A673 (cell line): ENCODE data around the gene TFCP2. TPM values are rescaled to one million over a fixed set of nuclear protein-coding genes. Genes with fewer than 3 reads are reported as not detected.

ENCODE experiments used
- BruUV-seq: library from RNA; stranded (reverse); fragments of 400-500 nt; replicated peaks from 2 replicates; lab custom pipeline; 2021; lab: Mats Ljungman, UMichigan
- CTCF ChIA-PET: fragments of 300-600 bp; sonication (Branson Sonifier 250); formaldehyde crosslinking; loops from one replicate; lab custom pipeline; 2022; ENCODE audit warnings: antibody characterized with exemption; lab: Charles Lee
- POLR2A ChIA-PET: fragments of 300-600 bp; sonication (Branson Sonifier 250); formaldehyde crosslinking; loops from one replicate; lab custom pipeline; 2022; ENCODE audit warnings: antibody characterized with exemption; ENCODE audit not compliant: low non-redundant PET; lab: Charles Lee
- DNase-seq: peaks from one replicate; pipeline ENCODE4 v3.0.0-alpha.2; 2015; ENCODE audit warnings: low spot score
- H3K27ac ChIP-seq: fragments of 200-600 bp; sonication (generic); 2 replicates; pipeline ENCODE4 v1.5.1; 2016; ENCODE audit warnings: mixed run types, low read depth, mild to moderate bottlenecking, mixed read lengths, antibody characterized with exemption, low read length; ENCODE audit not compliant: poor library complexity, severe bottlenecking
- H3K27me3 ChIP-seq: fragments of 200-600 bp; sonication (generic); replicated peaks from 2 replicates; pipeline ENCODE4 v1.6.1; 2017; ENCODE audit warnings: mixed run types, low read depth, mild to moderate bottlenecking, mixed read lengths, antibody characterized with exemption, low read length; ENCODE audit not compliant: insufficient read depth, poor library complexity
- H3K36me3 ChIP-seq: fragments of 200-600 bp; sonication (generic); 2 replicates; pipeline ENCODE4 v1.6.1; 2016; ENCODE audit warnings: mixed run types, mild to moderate bottlenecking, mixed read lengths, antibody characterized with exemption, low read length; ENCODE audit not compliant: insufficient read depth, poor library complexity, severe bottlenecking
- H3K4me1 ChIP-seq: fragments of 200-600 bp; sonication (generic); 2 replicates; pipeline ENCODE4 v1.6.1; 2017; ENCODE audit warnings: mixed run types, mild to moderate bottlenecking, mixed read lengths, antibody characterized with exemption, low read length; ENCODE audit not compliant: insufficient read depth, poor library complexity, severe bottlenecking
- H3K4me3 ChIP-seq: fragments of 200-600 bp; sonication (generic); 2 replicates; pipeline ENCODE4 v1.5.1; 2016; ENCODE audit warnings: low read depth, mixed run types, mild to moderate bottlenecking, mixed read lengths, low read length; ENCODE audit not compliant: poor library complexity, severe bottlenecking
- H3K9me3 ChIP-seq: fragments of 200-600 bp; sonication (generic); 2 replicates; pipeline ENCODE4 v1.6.1; 2016; ENCODE audit warnings: mixed run types, low read depth, mild to moderate bottlenecking, mixed read lengths, antibody characterized with exemption, low read length; ENCODE audit not compliant: poor library complexity, severe bottlenecking
- EZH2 ChIP-seq: fragments of 200-600 bp; sonication (generic); IDR thresholded peaks from 2 replicates; pipeline ENCODE4 v1.6.1; 2017; ENCODE audit warnings: borderline replicate concordance, low read depth, mild to moderate bottlenecking, mixed read lengths, antibody characterized with exemption, low read length; ENCODE audit not compliant: poor library complexity, severe bottlenecking
- intact Hi-C: fragments of 100-400 bp; cut with micrococcal nuclease; formaldehyde crosslinking; loops from one replicate; pipeline ENCODE4 v1.10.0; 2022; ENCODE audit not compliant: unreplicated experiment
- total RNA-seq: library from RNA; stranded (reverse); gene quantifications from 2 replicates; pipeline ENCODE4 v1.2.3, GENCODE V29; 2021
- TF ChIP-seq, protein P1 (sequence below): fragments of 300-800, 200-600 bp; sonication (generic); conservative IDR thresholded peaks from 2 replicates; pipeline ENCODE4 v1.5.1; 2017; ENCODE audit warnings: low read depth, mild to moderate bottlenecking, antibody characterized with exemption, low read length, moderate library complexity, mixed read lengths

The TFCP2 gene
- total RNA-seq, 1 experiment from 2014 or later: 46.1 TPM

DNA sequence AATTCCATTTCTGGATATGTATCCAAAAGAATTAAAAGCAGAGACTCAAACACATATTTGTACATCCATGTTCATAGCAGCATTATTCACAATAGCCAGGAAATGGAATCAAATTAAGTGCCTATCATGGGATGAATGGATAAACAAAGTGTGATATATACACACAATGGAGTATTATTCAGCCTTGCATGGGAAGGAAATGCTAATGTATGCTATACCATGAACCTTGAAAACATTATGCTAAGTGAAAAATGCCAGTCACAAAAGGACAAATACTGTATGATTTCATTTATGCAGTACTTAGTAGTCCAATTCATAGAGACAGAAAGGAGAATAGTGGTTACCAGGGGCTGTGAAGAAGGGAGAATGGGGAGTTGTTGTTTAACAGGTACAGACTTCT is 57.4 kb downstream of the TFCP2 start:
- Histone ChIP-seq H3K36me3 (peaks cover 24% of the 10 kb centered on the region), H3K9me3 (no peaks in the 10 kb centered on the region), H3K27ac (no peak overlapping the region), H3K27me3 (no peaks in the 10 kb centered on the region), H3K4me1 (no peaks in the 10 kb centered on the region), H3K4me3 (no peak overlapping the region)
- no TSS peak for BruUV-seq
- ChIA-PET CTCF (interaction anchor here (0.6 kb wide), 1 partner anchor 760 kb away, joined by 3 read pairs; no protein-coding TSS in a partner anchor), POLR2A (no interaction called here)
- DNase-seq: no peak
- TF ChIP-seq EZH2: no peak
- TF ChIP-seq, protein P1, sequence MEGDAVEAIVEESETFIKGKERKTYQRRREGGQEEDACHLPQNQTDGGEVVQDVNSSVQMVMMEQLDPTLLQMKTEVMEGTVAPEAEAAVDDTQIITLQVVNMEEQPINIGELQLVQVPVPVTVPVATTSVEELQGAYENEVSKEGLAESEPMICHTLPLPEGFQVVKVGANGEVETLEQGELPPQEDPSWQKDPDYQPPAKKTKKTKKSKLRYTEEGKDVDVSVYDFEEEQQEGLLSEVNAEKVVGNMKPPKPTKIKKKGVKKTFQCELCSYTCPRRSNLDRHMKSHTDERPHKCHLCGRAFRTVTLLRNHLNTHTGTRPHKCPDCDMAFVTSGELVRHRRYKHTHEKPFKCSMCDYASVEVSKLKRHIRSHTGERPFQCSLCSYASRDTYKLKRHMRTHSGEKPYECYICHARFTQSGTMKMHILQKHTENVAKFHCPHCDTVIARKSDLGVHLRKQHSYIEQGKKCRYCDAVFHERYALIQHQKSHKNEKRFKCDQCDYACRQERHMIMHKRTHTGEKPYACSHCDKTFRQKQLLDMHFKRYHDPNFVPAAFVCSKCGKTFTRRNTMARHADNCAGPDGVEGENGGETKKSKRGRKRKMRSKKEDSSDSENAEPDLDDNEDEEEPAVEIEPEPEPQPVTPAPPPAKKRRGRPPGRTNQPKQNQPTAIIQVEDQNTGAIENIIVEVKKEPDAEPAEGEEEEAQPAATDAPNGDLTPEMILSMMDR: no peak
- intact Hi-C loops: no loop called here

- Histone ChIP-seq H3K27me3 (no peaks in the 10 kb centered on the region), H3K9me3 (no peaks in the 10 kb centered on the region), H3K36me3 (peaks cover 65% of the 10 kb centered on the region), H3K4me1 (no peaks in the 10 kb centered on the region), H3K27ac (no peak overlapping the region), H3K4me3 (no peak overlapping the region)
- ChIA-PET POLR2A (no interaction called here), CTCF (no interaction called here)
- DNase-seq: no peak
- BruUV-seq: no TSS peak
- intact Hi-C loops: no loop called here
- TF ChIP-seq, protein P1: no peak
- TF ChIP-seq EZH2: no peak
These were observed 64.8 kb downstream of the TFCP2 start for GRCh38 chr12:51108136-51108535.

DNA sequence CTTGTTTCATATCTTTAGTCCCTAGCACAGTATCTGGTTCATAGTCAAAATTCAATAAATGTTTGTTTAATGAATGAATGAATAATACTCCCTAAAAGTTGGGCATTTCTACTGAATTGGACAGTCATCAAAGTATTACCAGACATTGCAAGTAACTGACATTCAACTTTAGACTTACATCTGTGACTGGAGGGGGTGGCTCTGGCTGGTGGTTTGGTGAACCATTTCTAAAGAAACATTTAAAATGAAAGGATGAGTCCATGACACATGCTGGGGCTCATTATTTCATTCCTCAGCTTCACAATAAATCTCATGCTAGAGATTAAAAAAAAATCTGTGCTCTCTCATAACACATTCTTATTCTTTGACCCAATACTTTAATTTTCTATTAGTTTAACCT is 69.0 kb downstream of the TFCP2 start:
- no peaks in the 10 kb centered on the region for H3K9me3 ChIP-seq
- H3K27me3 ChIP-seq: no peaks in the 10 kb centered on the region
- POLR2A ChIA-PET: no interaction called here
- TF ChIP-seq EZH2: no peak
- TF ChIP-seq, protein P1: no peak
- no peak overlapping the region for H3K27ac ChIP-seq
- no peak for DNase-seq
- CTCF ChIA-PET: no interaction called here
- no peak overlapping the region for H3K4me3 ChIP-seq
- H3K4me1 ChIP-seq: no peaks in the 10 kb centered on the region
- intact Hi-C loops: no loop called here
- no TSS peak for BruUV-seq
- peaks cover 71% of the 10 kb centered on the region for H3K36me3 ChIP-seq
